Fibroblast of skin of left biceps (primary cell): ENCODE results near the gene ILDR1.
A peak's percentile ranks its signal among the peaks of the same experiment; 100 is the strongest.

Experiments used
- DNase-seq, 2 experiments: peaks; one replicate each; pipeline ENCODE4 v3.0.0-alpha.2; 2013; ENCODE audit warnings: low read depth in 2 of 2

ILDR1 gene

GRCh38 chr3:122019493-122019892 lies 2.6 kb downstream of the ILDR1 start:
- DNase-seq = no peak

GRCh38 chr3:122014741-122015140 lies 7.3 kb downstream of the ILDR1 start:
- DNase-seq = no peak

GRCh38 chr3:122013448-122013925 lies 8.6 kb downstream of the ILDR1 start:
- DNase-seq = no peak

- no peak for DNase-seq
Observed at GRCh38 chr3:122012821-122013220, 9.2 kb downstream of the ILDR1 start.

- DNase-seq = no peak
Observed at GRCh38 chr3:122011396-122011795, 10.7 kb downstream of the ILDR1 start.

- DNase-seq = no peak
Observed at GRCh38 chr3:122010506-122010905, 11.5 kb downstream of the ILDR1 start.

- no peak for DNase-seq
Observed at GRCh38 chr3:122008166-122008565, 13.9 kb downstream of the ILDR1 start.

- no peak for DNase-seq
Observed at GRCh38 chr3:122006267-122006666, 15.8 kb downstream of the ILDR1 start.

- no peak for DNase-seq
Observed at GRCh38 chr3:122004991-122005565, 17.0 kb downstream of the ILDR1 start.

- DNase-seq = no peak
Observed at GRCh38 chr3:122004107-122004506, 17.9 kb downstream of the ILDR1 start.

- no peak for DNase-seq
Observed at GRCh38 chr3:122003606-122004005, 18.4 kb downstream of the ILDR1 start.

GRCh38 chr3:122003112-122003511 lies 18.9 kb downstream of the ILDR1 start:
- no peak for DNase-seq

- DNase-seq = no peak
Observed at GRCh38 chr3:122002611-122003010, 19.4 kb downstream of the ILDR1 start.

- no peak for DNase-seq
Observed at GRCh38 chr3:122001892-122002291, 20.2 kb downstream of the ILDR1 start.

- no peak for DNase-seq
Observed at GRCh38 chr3:122000936-122001605, 21.0 kb downstream of the ILDR1 start.

GRCh38 chr3:121999931-122000330 lies 22.1 kb downstream of the ILDR1 start:
- no peak for DNase-seq

- DNase-seq = no peak
Observed at GRCh38 chr3:121998611-121999473, 23.2 kb downstream of the ILDR1 start.

GRCh38 chr3:121998030-121998580 lies 23.9 kb downstream of the ILDR1 start:
- no peak for DNase-seq

- no peak for DNase-seq
Observed at GRCh38 chr3:121997372-121997771, 24.7 kb downstream of the ILDR1 start.

- DNase-seq = no peak
Observed at GRCh38 chr3:121996441-121996840, 25.6 kb downstream of the ILDR1 start.

GRCh38 chr3:121995161-121996137 lies 26.6 kb downstream of the ILDR1 start:
- peak; percentile 9 to 20 for DNase-seq
